HG03103 (cell line): Measurements from ENCODE around the gene BSND.

ENCODE experiments used
- ATAC-seq: cut with Tn5 transposase; IDR thresholded peaks from one replicate; pipeline ENCODE4 v1.9.1; 2021; ENCODE audit warnings: low read depth; ENCODE audit not compliant: unreplicated experiment

The BSND gene

DNA sequence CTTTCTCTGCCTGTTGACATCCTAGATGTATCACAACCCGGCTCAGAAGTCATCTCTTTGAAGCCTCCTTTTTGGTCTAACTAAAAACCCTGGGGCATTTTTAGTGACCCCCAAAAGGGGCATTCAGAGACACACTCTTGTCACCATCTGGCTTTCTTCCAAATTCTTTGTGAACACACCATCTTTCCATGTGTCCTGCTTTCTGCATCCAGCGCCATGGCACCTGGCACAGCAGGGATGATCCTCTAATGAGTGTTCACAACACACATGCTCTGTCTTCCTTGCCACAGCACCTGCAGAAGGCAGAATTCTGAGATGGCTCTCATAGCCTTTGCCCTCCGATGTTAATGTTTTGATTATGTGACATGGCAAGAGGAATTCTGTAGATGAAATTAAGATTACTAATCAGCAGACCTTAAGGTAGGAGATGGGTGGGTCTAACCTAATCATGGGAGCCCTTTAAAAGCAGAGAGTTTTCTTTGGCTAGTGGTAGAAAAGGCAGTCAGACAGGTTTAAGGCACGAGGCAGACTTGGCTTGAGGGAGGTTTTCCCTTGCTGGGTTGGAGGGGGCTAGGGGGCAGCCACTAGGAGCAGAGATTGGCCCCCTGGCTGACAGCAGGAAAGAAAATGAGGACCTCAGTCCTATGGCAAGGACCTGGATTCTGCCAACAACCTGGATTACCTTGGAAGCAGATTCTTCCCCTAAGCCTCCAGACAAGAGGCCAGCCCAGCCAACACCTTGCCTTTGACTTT, 23.2 kb upstream of the BSND start:
- ATAC-seq, result no peak

DNA sequence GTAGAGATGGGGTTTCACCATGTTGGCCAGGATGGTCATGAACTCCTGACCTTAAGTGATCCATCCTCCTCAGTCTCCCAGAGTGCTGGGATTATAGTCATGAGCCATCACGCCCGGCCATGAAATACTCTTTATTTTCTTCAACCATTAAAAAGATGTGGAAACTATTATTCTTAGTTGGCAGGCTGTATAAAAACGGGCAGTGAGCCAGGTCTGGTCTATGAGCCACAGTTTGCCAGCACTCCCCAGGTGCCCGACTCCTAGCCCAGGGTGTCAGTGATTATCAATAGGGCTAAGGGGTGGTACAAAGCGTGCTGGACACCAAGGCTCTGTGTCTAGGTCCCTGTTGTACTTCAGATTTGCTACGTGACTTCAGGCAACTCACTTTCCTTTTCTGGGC, 22.0 kb upstream of the BSND start:
- ATAC-seq, result no peak

DNA sequence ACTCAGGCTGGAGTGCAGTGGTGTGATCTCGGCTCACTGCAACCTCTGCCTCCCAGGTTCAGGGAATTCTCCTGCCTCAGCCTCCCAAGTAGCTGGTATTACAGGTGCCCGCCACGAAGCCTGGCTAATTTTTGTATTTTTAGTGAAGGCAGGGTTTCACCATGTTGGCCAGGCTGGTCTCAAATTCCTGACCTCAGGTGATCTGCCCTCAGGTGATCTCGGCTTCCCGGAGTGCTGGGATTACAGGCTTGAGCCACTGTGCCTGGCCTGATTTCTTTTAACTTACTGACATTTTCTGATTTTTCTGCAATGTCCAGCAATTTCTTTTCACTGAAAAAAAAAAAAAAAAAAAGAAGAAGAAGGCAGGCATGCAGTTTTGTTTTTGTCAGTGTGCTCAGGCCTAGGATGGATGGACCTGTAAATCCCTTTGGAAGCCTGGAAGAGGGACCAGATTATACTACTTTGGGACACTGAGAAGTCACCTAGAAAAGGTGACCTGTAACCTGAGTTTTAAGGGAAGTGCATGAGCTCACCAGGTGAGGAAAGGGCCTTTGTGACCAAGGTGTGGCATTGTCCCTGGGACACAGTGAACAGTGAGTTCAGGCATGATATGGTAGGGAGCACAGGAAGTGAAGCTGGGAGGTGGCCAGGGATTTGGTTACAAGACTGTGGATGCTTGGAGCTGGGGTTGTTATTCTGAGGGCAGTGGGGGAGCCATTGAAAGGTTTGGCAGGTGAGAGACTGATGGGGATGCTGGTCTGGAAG, 21.0 kb upstream of the BSND start:
- no peak for ATAC-seq

DNA sequence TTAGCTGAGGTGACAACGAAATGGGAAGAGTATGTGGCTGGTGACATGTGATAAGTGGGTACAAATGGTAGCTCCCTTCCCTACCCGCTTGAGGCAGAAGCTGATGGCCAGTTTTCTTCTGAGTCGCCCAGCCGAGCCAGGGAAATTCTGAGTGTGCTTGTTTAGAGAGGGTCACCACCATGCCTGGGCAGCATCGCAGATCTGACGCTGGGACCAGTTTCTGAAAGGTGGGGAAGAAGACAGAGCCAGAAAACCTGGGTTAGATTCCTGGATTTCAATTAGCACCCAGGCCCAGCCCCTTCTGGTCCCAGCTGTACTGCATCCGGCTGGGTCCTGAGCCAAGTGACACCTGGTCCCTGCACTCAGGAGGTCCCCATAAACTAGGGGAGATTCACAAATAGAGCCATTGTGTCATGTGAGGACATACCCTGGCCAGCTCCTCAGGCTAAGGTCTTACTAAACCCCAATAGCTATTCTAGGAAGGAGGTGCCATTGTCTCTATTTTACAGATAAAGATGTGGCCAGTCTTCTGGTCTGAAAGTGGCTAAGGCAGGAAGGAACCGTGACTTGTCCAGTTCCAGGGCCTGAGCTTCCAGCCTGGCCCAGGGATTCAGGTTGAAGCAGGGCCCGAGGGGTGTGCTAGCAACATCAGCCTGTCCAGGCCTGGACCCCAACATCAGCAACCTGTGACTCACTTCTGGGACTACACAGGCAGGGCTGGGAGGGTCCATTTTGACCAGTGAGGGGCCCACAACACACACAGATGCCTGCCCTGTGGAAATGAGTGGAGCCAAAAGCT, 20.0 kb upstream of the BSND start:
- ATAC-seq, result no peak

DNA sequence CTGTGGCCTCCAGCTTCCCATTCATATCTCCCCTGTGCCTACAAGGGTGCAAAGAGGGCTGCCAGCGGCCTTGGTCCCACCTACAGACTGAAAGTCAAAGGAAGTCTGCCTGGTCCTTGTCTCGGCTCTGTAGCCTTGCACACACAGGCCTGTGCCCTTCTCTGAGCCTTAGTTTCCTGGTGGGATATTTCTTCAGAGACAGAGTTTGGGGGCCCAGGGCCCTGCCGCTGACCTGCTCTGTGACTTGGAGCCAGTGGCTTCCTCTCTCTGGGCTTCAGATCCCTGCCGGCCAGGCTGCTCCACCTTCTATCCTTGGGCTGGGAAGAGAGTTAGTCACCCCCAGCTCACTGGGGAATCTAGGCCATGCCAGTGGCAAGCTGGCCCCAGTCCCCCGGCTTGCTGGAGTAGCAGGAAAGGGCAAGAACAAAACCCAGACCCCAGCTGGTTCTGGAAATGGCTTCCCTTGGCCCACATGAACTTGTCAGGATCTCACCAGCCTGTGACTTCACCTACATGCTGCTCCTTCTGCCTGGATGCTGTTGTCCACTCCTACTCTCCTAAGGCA, 19.3 kb upstream of the BSND start:
- no peak for ATAC-seq

DNA sequence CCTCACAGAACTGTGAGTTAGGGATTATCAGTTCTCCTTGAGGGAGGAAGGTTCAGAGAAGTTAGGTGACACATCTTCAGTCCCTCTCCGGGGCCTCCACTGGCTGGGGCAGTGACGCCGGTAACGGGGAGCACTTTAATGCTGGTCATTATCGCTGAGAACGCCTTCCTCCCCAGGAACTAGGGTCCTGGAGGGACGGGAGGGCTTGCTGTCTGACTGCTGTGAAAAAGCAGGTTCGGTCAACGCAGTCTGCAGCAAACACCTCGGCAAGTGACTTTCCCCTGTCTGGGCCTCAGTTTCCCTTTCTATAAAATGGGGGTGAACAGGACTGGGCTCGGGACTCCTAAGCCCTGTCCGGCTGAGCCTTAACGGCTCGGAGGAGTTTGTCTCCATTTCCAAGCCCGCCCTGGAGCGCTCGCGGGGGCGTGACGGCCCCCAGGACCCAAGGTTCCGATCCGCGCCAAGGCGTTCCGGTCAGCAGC, 18.6 kb upstream of the BSND start:
- no peak for ATAC-seq

DNA sequence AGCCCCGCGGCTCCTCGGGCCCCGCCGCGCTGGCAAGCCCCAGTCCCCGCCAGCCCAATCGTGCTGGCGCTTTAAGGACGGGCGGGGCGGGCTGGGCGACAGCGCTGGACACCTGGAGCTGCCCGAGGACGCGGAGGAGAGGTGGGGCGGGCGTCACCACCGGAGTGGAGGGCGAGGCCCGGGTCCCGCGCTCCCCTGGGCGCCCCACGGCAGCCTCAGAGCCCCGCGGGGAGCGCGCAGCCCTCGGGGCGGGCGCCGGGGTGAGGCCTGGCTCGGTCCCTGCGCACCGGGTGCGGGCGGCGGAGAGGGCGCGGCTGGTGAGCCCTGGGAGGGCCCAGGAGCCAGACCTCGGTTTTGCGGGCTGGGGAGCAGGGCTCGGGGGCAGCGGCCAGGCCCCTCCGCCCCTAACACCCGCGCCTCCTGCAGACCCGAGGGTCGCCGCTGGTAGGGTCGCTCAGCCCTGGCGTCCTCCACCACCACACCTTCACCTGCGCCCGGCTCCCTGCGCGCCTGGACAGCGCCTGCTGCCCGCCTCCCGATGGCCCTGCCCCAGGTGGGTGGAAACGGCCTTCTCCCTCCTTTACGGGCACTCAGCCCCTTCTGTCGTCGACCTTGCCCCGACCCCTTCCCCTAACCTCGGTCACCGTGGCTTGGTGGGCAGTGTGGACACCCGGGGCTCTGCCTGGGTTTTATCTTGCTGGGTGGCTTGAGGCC, 18.0 kb upstream of the BSND start, which contains the start of gene TMEM61:
TMEM61 (plus strand) TSS at position 101 of the 714 bp plus-strand sequence; CDS start at position 539, 438 bp downstream.
- ATAC-seq, result no peak

DNA sequence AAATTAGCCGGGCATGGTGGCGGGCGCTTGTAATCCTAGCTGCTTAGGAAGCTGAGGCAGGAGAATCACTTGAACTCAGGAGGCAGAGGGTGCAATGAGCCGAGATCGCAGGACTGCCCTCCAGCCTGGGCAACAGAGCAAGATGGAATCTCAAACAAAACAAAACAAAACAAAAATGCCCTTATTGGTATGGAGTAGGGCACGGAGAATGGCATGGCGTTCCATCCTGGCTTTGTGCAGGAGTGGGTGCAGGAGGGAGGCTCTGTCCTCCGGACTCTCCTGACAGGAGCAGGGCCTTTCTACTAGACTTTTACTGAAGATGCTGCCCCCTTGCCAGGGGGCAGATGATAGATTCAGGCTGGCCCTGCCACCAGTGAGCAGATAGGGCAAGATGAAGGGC, 17.3 kb upstream of the BSND start:
- no peak for ATAC-seq

DNA sequence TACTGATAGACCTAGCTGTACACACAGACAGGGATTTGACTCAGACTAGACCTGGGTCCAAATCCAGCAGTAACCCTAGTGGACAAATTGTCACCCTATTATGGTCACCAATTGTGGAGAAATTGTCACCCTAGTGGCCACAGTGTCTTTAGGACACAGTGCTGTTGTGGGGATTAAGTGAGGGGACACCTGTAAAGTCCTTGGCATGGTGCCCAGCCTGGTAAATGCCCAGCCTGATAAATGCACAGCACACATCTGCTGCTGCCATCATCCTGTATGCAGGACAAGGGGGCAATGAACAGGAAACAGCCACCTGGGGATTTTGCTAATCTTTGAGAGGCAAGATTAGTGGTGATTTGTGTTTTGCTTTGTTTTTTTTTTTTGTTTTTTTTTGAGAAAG, 16.0 kb upstream of the BSND start:
- no peak for ATAC-seq

DNA sequence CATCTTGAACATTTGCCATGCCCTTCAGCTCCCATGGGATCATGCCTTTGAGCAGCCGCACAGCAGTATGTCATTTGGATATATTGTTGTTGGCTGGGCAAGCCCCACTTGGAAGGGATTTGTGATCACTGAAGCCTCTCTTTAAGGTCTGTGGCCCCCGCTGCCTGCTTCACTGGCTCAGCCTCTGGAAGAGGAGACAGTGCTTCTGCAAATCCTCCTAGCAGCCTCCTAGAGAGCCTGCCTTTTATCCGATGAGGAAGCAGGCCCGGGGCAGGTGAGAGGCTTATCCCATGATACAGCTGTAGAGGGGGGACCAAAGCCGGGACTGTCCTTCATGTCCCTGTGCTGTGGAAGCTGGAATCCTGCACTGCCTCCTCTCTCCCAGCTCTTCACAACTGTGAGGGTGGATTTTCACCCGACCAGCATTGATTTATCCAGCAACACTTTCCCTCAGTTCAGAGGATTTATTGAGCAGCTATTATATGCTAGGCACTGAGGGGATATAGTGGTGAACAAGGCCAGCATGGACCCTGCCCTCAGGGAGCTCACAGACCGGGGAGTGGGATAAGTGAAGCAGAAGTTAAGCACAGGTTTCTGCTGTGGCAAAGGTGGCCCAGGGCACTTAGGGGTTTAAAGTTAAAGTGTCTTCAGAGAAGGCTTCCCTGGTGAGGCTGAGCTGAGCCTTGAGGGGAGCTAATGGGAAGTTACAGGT, 14.4 kb upstream of the BSND start:
- ATAC-seq, result no peak

DNA sequence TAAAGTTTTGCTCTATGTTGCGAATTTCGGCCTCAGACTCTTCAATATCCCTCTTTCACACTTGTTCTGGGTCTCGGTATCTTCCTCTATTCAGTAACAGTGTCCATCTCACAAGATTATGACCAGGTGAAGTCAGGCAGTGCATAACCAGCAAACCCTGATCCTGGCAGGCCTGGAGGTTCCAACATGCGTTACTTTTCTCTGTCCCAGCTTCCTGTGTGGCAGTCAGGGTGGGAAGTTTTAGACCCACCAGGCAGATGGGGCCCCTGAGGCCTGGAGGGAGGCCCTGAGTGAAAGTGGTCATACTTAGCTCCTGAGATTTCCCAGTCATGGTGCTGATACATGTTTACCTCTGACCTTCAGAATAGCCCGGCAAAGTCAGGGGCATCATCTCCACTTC, 13.2 kb upstream of the BSND start:
- no peak for ATAC-seq

DNA sequence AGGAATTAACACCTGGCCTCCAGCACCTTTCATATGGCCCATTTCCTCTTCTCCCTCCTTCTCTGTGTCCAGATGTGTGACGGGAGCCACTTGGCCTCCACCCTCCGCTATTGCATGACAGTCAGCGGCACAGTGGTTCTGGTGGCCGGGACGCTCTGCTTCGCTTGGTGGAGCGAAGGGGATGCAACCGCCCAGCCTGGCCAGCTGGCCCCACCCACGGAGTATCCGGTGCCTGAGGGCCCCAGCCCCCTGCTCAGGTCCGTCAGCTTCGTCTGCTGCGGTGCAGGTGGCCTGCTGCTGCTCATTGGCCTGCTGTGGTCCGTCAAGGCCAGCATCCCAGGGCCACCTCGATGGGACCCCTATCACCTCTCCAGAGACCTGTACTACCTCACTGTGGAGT, 12.7 kb upstream of the BSND start:
- ATAC-seq, result no peak

DNA sequence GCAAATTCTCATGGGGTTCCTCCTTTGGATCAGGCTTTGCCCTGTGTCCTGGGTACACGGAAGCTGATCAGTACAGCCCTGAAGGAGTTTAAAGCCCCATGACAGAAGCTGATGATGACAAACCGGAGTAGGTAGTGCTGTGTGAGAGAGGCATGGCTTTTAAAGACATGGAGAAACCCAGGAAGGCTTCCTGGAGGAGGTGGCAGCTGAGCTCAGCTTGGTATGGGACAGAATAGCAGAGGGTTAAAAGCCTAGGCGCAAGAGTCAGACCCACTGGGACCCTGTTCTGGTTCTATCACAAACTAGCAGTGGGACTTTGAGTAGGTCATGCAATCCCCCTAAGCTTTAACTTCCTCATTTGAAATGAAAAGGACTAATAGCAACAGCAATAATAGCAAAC, 12.2 kb upstream of the BSND start:
- no peak for ATAC-seq

DNA sequence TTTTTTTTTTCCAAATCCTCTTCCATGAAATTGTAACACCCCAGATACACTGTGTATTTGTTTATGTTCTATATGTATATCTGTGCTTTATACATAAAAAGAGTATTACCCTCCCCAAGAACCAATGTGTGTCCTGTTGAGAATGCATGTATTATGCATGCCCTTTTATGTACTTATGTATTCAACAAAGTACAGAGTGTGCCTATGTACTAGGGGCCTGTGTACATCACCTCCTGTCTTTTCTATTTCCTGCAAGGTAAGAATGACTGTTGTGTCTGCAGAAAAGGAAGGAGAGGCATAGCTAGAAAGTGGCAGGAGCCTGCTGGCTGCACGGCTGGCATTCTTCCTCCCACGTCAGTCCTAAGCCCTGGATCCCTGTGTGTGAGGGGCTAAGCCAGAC, 11.3 kb upstream of the BSND start:
- ATAC-seq, result no peak

DNA sequence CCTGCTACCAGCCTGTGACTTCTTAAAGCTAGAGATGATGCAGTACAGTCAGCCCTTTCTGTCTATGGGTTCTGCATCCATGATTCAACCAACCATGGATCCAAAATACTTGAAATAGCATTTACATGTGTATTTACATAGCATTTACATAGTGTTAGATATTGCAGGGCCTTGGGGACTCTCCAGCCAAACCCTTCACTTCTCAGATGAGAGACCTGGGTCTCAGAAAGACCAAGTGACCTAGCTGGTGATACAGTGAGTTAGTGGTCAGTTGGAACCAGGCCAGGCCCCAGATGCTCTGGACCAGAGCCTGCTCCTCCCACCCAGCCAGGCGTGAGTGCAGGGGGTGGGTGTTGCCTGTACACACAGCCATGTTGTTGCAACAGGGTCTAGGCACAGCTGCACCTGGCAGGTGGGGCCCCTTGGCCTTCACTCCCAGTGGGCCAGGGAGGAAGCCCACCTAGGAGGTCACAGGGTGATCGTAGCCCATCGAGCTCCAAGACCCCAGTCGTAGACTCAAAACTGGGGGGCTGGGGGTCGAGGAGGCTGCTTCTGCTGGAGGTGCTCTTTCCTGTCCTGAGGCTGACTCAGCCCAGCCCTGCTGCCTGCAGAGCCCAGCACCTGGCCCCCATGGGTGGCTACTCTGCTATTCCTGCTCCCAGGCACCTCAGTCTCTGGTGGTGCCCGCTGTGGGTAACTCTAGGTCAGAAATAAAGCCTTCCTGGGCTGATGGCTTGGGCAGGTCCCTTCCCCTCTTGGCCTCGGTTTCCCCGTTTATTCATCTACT, 10.6 kb upstream of the BSND start:
- no peak for ATAC-seq

DNA sequence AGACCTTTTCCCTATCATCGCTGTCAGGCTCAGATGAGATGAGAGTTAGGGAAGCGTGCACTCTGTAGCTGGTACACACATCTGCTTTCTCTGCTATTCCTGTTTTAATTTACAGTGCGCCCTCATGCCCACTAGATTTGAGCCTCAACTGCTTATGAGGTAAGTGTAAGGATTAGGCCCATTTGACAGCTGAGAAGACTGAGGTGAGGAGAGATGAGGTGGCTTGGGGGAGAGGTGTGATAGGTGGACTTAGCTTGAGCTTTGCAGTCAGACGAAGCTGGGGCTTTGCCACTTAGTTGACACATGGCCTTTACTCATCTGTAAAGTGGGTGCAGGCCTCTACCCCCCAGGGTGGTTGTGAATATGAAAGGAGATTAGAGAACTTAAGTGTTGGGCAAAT, 9.8 kb upstream of the BSND start:
- no peak for ATAC-seq

DNA sequence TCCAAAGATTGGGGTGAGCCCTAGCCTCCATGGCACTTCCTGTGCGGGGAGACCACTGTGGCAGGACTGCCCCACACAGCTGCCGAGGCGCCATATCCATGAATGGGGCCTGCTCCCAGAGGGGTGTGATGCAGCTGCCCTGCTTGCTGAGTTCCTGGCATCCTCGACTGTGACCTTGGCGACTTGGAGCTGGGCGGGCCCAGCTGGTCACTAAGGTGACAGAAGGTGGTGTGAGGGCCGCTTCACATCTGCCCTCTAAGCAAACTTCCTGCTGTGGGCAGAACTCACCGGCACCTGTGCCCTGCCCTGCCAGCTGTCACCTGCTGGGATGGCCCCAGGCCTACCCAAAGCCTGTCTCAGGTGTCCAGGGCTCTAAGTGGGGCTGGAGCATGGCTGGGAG, 9.3 kb upstream of the BSND start:
- ATAC-seq, result no peak

DNA sequence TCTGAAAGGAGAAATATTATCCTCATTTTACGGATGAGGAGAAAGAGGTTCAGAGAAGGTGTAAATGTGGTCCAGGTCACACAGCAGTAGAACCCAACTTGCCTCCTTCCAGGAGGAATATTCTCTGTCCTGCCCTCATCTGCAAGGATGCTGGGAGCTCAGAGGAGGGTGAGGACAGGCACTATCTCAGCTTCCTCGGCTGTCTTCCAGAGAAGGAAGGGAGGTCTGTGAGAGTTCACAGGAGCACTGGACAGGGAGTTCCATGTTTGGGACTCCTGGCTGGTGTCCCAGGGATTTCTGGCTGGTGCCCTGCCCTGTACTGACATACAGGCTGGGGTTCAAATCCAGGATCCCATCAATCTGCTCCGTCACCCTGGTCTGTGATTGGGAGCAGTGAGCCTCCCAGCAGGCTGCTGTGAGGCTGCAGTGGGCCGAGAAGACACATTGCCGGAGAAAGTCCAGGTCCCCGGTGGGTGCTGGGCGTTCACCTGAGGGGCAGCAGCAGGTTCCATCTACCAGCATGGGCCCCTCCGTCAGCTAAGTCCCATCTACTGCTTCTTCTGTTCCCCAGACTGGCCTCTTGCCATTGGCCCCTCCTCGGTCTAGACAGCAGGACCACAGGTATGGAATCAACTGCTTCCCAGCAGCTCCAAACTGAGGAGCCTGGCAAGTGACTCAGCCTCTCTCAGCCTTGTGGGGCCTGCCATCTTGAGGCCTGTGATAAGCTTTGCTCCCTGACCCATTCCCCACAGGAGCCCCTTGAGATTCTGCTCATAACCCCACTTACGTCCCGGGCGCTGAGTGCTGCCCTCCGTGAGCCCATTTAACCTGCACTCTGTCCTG, 8.5 kb upstream of the BSND start:
- ATAC-seq, result no peak
